ENCODE results near the gene C1orf21. TPM values are rescaled to one million over a fixed set of nuclear protein-coding genes. Genes with fewer than 3 reads are reported as not detected.

The C1orf21 gene
- total and polyA plus RNA-seq, 5 donors: 57.1 to 93.5 (median 73.4) TPM

GRCh38 chr1:184577319-184577718 lies 190.5 kb downstream of the C1orf21 start:
- no peak overlapping the region for H3K4me3 ChIP-seq (ENCODE audit: low read length)
- H3K4me1 ChIP-seq (ENCODE audit: control insufficient read depth, insufficient read depth, low read length): no peaks in the 10 kb centered on the region
- H3K9me3 ChIP-seq (ENCODE audit: control insufficient read depth, low read length): no peaks in the 10 kb centered on the region
- no peaks in the 10 kb centered on the region for H3K27me3 ChIP-seq (ENCODE audit: control insufficient read depth, insufficient read depth)
- 68% methylated on average over 6 of the region's 6 CpGs for WGBS
- DNase-seq: peak in 1 of 3 donors; percentile 59
- intact Hi-C loops (cut with DNase I): loop anchor here in 1 of 4 donors (10.0 kb wide), 1 partner anchor 87 kb away; no protein-coding TSS in a partner anchor
- no peak overlapping the region for H3K27ac ChIP-seq (ENCODE audit: low read length)
- peak; percentile 52 to 78 for ATAC-seq

DNA sequence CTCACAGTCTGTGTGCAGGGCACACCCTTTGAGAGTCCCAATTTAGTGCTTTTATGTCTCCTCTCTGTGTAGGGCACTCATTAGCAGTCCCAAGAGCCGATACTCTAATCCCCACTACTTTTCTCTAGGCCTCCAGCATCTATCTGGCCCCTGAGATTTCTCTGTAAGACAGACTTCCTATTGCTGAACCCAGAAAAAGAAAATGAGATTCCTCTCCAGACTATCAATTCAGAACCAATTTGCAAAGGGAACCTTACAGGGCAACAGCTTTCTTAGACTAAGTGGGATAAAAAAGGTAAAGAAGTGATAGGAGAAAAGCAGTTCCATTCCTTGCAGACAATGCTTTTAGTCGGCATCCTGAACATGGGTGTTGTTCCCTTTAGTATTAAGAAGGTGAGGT lies 195.6 kb downstream of the C1orf21 start:
- ATAC-seq: no peak

DNA sequence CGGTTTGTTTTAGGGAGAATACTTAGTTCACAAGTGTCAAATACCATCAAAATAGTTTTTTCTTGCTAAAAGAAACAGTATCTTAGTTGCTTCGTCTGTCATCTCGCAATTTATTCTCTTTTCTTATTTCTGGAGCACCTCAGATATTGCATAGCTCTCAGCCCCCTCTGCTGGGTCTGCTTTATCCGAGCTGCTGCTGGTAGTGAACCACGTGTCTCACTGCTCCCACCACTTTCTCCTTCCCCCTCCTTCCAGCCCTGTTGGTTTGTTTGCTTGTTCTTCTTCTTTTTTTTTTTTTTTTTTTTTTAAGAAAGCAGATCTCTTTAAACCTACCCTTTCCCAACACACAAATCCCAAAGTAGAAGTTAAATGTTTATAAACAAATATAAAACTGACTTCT lies 197.0 kb downstream of the C1orf21 start:
- no peaks in the 10 kb centered on the region for H3K4me1 ChIP-seq (ENCODE audit: control insufficient read depth, insufficient read depth, low read length)
- DNase-seq: peak in 1 of 3 donors; percentile 47
- ATAC-seq: no peak
- intact Hi-C loops (cut with DNase I): no loop called here
- 36% methylated on average over 5 of the region's 5 CpGs for WGBS
- no peaks in the 10 kb centered on the region for H3K9me3 ChIP-seq (ENCODE audit: control insufficient read depth, low read length)
- H3K27ac ChIP-seq (ENCODE audit: low read length): no peak overlapping the region
- no peaks in the 10 kb centered on the region for H3K27me3 ChIP-seq (ENCODE audit: control insufficient read depth, insufficient read depth)
- no peak overlapping the region for H3K4me3 ChIP-seq (ENCODE audit: low read length)

More for the DNA sequence above, 195.6 kb downstream of the C1orf21 start:
- no peaks in the 10 kb centered on the region for H3K27me3 ChIP-seq (ENCODE audit: control insufficient read depth, insufficient read depth)
- no peaks in the 10 kb centered on the region for H3K4me1 ChIP-seq (ENCODE audit: control insufficient read depth, insufficient read depth, low read length)
- H3K27ac ChIP-seq (ENCODE audit: low read length): no peak overlapping the region
- WGBS: 88% methylated on average over 2 of the region's 2 CpGs
- intact Hi-C loops (cut with DNase I): no loop called here
- no peak for DNase-seq
- no peaks in the 10 kb centered on the region for H3K9me3 ChIP-seq (ENCODE audit: control insufficient read depth, low read length)
- H3K4me3 ChIP-seq (ENCODE audit: low read length): no peak overlapping the region

- intact Hi-C loops (cut with DNase I): no loop called here
- peaks cover 1% of the 10 kb centered on the region for H3K4me1 ChIP-seq (ENCODE audit: control insufficient read depth, insufficient read depth, low read length)
- no peak for DNase-seq
- H3K27me3 ChIP-seq (ENCODE audit: control insufficient read depth, insufficient read depth): no peaks in the 10 kb centered on the region
- no peaks in the 10 kb centered on the region for H3K9me3 ChIP-seq (ENCODE audit: control insufficient read depth, low read length)
- H3K27ac ChIP-seq (ENCODE audit: low read length): no peak overlapping the region
- no peak overlapping the region for H3K4me3 ChIP-seq (ENCODE audit: low read length)
- ATAC-seq: no peak
- WGBS: 97% methylated on average over 3 of the region's 3 CpGs
These were observed 201.9 kb downstream of the C1orf21 start for GRCh38 chr1:184588701-184589100.

- no peak overlapping the region for H3K4me3 ChIP-seq (ENCODE audit: low read length)
- no peak for ATAC-seq
- no peak for DNase-seq
- WGBS: 72% methylated on average over 5 of the region's 5 CpGs
- no peaks in the 10 kb centered on the region for H3K27me3 ChIP-seq (ENCODE audit: control insufficient read depth, insufficient read depth)
- no peaks in the 10 kb centered on the region for H3K9me3 ChIP-seq (ENCODE audit: control insufficient read depth, low read length)
- peaks cover 1% of the 10 kb centered on the region for H3K4me1 ChIP-seq (ENCODE audit: control insufficient read depth, insufficient read depth, low read length)
- H3K27ac ChIP-seq (ENCODE audit: low read length): no peak overlapping the region
- intact Hi-C loops (cut with DNase I): no loop called here
These were observed 203.4 kb downstream of the C1orf21 start for GRCh38 chr1:184590163-184590750.

DNA sequence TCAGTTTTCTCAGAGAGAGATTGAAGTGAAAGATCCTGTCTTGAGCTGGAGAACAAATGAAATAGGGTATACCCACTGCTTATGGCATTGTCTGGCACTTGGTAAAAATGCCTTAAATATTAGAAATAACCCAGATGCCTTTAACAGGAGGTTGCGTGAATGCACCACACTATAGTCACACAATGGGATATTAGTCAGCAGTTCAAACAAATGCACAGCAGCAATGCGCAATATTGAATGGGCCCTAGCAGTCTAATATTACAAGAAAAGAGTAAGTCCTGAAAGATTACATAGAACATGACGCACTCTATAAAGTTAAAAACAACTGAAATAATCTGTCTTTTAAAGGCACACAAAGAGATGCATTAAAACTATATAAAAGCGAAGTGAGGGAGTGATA lies 206.8 kb downstream of the C1orf21 start:
- ATAC-seq: no peak
- intact Hi-C loops (cut with DNase I): no loop called here
- Histone ChIP-seq H3K27me3 (ENCODE audit: control insufficient read depth, insufficient read depth) (no peaks in the 10 kb centered on the region), H3K9me3 (ENCODE audit: control insufficient read depth, low read length) (no peaks in the 10 kb centered on the region), H3K4me1 (ENCODE audit: control insufficient read depth, insufficient read depth, low read length) (peaks cover 7% of the 10 kb centered on the region), H3K4me3 (ENCODE audit: low read length) (no peak overlapping the region), H3K27ac (ENCODE audit: low read length) (no peak overlapping the region)
- no peak for DNase-seq
- 97% methylated on average over 4 of the region's 4 CpGs for WGBS

DNA sequence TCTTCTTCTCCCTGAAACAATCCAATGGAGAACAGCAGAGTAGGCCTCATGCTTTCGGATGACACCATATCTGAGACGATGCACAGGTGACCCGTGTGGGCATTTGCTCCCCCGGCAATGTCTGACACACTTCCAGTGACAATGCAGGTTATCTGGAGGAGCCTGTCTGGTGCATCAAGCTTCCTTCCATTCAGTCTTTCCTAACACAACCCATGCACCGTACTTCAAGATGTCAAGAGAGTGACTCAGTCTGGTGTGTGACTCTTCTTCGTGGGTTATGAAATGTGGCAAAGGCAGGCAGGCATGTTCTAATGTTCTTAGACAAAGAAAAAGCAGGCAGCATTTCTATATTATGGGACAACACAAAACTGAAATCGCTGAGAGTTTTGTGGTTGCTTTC lies 208.8 kb downstream of the C1orf21 start:
- Histone ChIP-seq H3K9me3 (ENCODE audit: control insufficient read depth, low read length) (no peaks in the 10 kb centered on the region), H3K4me3 (ENCODE audit: low read length) (no peak overlapping the region), H3K27ac (ENCODE audit: low read length) (no peak overlapping the region), H3K4me1 (ENCODE audit: control insufficient read depth, insufficient read depth, low read length) (peaks cover 6% of the 10 kb centered on the region), H3K27me3 (ENCODE audit: control insufficient read depth, insufficient read depth) (no peaks in the 10 kb centered on the region)
- no peak for DNase-seq
- intact Hi-C loops (cut with DNase I): no loop called here
- ATAC-seq: no peak
- WGBS: 91% methylated on average over 7 of the region's 7 CpGs

DNA sequence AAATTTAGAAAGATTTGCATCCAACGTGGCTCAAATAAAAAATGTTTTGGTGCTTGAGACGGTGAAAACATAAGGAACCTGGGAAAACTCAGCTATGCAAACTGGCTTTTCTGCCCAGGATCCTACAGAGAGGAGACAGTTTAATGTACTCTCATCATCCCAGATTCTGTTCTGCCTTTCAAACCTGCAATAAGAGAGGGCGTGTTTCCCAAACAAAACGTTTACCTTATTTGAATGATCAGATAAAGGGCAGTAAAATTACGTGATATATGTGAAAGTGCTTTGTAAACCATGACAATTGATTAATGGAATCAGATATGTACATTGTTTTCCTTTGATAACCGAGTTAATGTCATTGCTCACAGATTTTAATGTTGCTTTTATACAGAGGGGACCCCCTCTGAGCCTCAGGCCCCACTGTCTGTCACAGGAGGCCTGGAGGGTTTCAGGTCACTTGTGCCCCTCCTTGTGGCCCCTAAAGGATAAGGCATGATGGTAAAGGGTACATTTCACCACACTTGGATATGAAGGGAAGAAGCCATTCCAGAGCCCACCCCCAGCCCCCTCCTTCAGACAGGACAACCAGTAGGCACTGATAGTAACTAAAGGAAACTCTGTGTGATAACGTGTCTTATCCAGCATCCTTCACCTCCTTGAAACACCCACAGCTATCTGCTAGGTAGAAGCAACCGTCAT lies 210.3 kb downstream of the C1orf21 start:
- ATAC-seq (peak in 1 of 2 donors; percentile 13), DNase-seq (no peak)
- intact Hi-C loops (cut with DNase I): no loop called here
- Histone ChIP-seq H3K27me3 (ENCODE audit: control insufficient read depth, insufficient read depth) (no peaks in the 10 kb centered on the region), H3K9me3 (ENCODE audit: control insufficient read depth, low read length) (no peaks in the 10 kb centered on the region), H3K27ac (ENCODE audit: low read length) (no peak overlapping the region), H3K4me1 (ENCODE audit: control insufficient read depth, insufficient read depth, low read length) (peaks cover 6% of the 10 kb centered on the region), H3K4me3 (ENCODE audit: low read length) (no peak overlapping the region)
- WGBS: 78% methylated on average over 8 of the region's 8 CpGs

DNA sequence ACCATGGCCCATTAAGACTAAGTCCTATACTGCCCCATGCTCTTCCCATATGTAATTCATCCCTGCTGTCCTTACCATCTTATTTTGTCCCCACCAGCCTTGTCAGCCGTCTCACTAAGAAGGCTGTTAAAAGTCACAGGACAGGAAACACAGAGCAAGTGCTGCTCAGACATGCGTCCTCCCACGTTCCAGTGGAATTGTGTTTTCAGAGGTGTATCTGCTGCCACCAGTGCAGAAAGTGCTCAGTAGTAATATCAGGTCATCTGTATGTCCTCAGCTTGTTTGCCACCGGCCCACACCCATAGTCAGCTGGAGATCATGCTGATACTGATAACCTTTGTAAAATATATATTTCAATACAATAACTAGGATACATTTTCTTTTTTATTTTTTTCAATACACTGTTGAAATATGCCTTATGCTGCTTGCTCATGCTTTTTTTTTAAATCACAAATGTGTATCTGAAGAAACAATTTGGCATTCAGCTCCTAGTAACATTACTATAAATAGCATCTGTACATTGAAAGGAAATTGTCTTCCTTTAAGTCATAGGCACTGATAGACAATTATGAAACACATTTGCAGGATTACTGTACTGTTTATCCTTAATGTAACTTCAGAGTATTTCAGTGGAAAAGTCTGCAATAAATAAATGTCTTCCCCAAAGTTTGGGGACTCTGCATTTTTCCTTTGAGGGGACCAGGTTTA lies 211.0 kb downstream of the C1orf21 start:
- DNase-seq (no peak), ATAC-seq (peak in 1 of 2 donors; percentile 21)
- H3K9me3 ChIP-seq (ENCODE audit: control insufficient read depth, low read length): no peaks in the 10 kb centered on the region
- H3K4me3 ChIP-seq (ENCODE audit: low read length): no peak overlapping the region
- H3K27ac ChIP-seq (ENCODE audit: low read length): no peak overlapping the region
- H3K4me1 ChIP-seq (ENCODE audit: control insufficient read depth, insufficient read depth, low read length): peaks cover 6% of the 10 kb centered on the region
- H3K27me3 ChIP-seq (ENCODE audit: control insufficient read depth, insufficient read depth): no peaks in the 10 kb centered on the region
- WGBS: 36% methylated on average over 4 of the region's 4 CpGs
- intact Hi-C loops (cut with DNase I): no loop called here

- Histone ChIP-seq H3K9me3 (ENCODE audit: control insufficient read depth, low read length) (no peaks in the 10 kb centered on the region), H3K4me3 (ENCODE audit: low read length) (no peak overlapping the region), H3K27me3 (ENCODE audit: control insufficient read depth, insufficient read depth) (no peaks in the 10 kb centered on the region), H3K27ac (ENCODE audit: low read length) (no peak overlapping the region), H3K4me1 (ENCODE audit: control insufficient read depth, insufficient read depth, low read length) (peaks cover 6% of the 10 kb centered on the region)
- intact Hi-C loops (cut with DNase I): no loop called here
- ATAC-seq: no peak
- WGBS: 95% methylated on average over 6 of the region's 6 CpGs
- DNase-seq: no peak
These were observed 211.8 kb downstream of the C1orf21 start for GRCh38 chr1:184598403-184599193.

Measured in right cardiac atrium (tissue), 5 donors.